HepG2 (cell line): ENCODE data around the gene C11orf71. TPM values are rescaled to one million over a fixed set of nuclear protein-coding genes. Genes with fewer than 3 reads are reported as not detected.

Source experiments
- AGO1 ChIP-seq: fragments of 200-400 bp; formaldehyde crosslinking; IDR thresholded peaks from 2 replicates; pipeline ENCODE4 v1.6.1; 2017; ENCODE audit warnings: mild to moderate bottlenecking, low read depth, low read length, moderate library complexity; ENCODE audit not compliant: poor library complexity, severe bottlenecking
- CENPT ChIP-seq: sonication (generic); formaldehyde crosslinking; IDR thresholded peaks from 2 replicates; pipeline ENCODE4 v1.8.0; 2022; ENCODE audit warnings: low read depth, mild to moderate bottlenecking, moderate library complexity, missing genetic modification reagents
- CHD4 ChIP-seq: fragments of 200-600 bp; sonication (generic); IDR thresholded peaks from 2 replicates; pipeline ENCODE4 v1.7.0; 2017; ENCODE audit warnings: mild to moderate bottlenecking, low read length, borderline replicate concordance
- ELF3 ChIP-seq: IDR thresholded peaks from 2 replicates; pipeline ENCODE4 v1.6.1; 2016; ENCODE audit warnings: missing genetic modification reagents, missing compliant biosample characterization
- ETV6 ChIP-seq: sonication (generic); formaldehyde crosslinking; conservative IDR thresholded peaks from 2 replicates; pipeline ENCODE4 v1.4.0; 2020; ENCODE audit warnings: missing genetic modification reagents
- FOSL2 ChIP-seq: sonication (generic); formaldehyde crosslinking; IDR thresholded peaks from 2 replicates; pipeline ENCODE4 v1.4.0; 2020; ENCODE audit warnings: missing genetic modification reagents
- GMEB2 ChIP-seq: IDR thresholded peaks from 2 replicates; pipeline ENCODE4 v1.6.1; 2016; ENCODE audit warnings: missing biosample characterization, missing genetic modification reagents, low read depth
- HCFC1 ChIP-seq: fragments of 150-350 bp; IDR thresholded peaks from 2 replicates; pipeline ENCODE4 v1.6.1; 2014; ENCODE audit warnings: low read depth, low read length
- KDM5A ChIP-seq: fragments of 200-600 bp; sonication (generic); IDR thresholded peaks from 2 replicates; pipeline ENCODE4 v1.7.0; 2018; ENCODE audit warnings: antibody characterized with exemption, mild to moderate bottlenecking, low read length, borderline replicate concordance
- KMT2A ChIP-seq: sonication (generic); formaldehyde crosslinking; IDR thresholded peaks from 2 replicates; pipeline ENCODE4 v1.4.0; 2020; ENCODE audit warnings: missing genetic modification reagents
- NRL ChIP-seq: sonication (generic); formaldehyde crosslinking; IDR thresholded peaks from 2 replicates; pipeline ENCODE4 v1.5.0; 2020; ENCODE audit warnings: missing genetic modification reagents, mild to moderate bottlenecking, moderate library complexity, borderline replicate concordance
- PCBP1 ChIP-seq: fragments of 200-400 bp; formaldehyde crosslinking; IDR thresholded peaks from 2 replicates; pipeline ENCODE4 v1.6.1; 2017; ENCODE audit warnings: mild to moderate bottlenecking, low read depth, low read length, borderline replicate concordance
- RCOR2 ChIP-seq: IDR thresholded peaks from 2 replicates; pipeline ENCODE4 v1.6.1; 2016; ENCODE audit warnings: missing biosample characterization, missing genetic modification reagents
- ZNF24 ChIP-seq: fragments of 450-650 bp; IDR thresholded peaks from 2 replicates; pipeline ENCODE4 v1.6.1; 2017; ENCODE audit warnings: antibody characterized with exemption, mild to moderate bottlenecking
- ZNF468 ChIP-seq: sonication (generic); formaldehyde crosslinking; IDR thresholded peaks from 2 replicates; pipeline ENCODE4 v1.8.0; 2022; ENCODE audit warnings: mild to moderate bottlenecking, moderate library complexity, missing genetic modification reagents
- ZNF513 ChIP-seq: sonication (generic); formaldehyde crosslinking; conservative IDR thresholded peaks from 2 replicates; pipeline ENCODE4 v1.5.0; 2020; ENCODE audit warnings: missing genetic modification reagents
- ZNF574 ChIP-seq: sonication (generic); formaldehyde crosslinking; IDR thresholded peaks from 2 replicates; pipeline ENCODE4 v1.4.0; 2020; ENCODE audit warnings: missing genetic modification reagents
- ZNF580 ChIP-seq: IDR thresholded peaks from 2 replicates; pipeline ENCODE4 v1.6.1; 2016; ENCODE audit warnings: low read depth, borderline replicate concordance
- ZNF713 ChIP-seq: sonication (generic); formaldehyde crosslinking; IDR thresholded peaks from 2 replicates; pipeline ENCODE4 v1.4.0; 2020; ENCODE audit warnings: mild to moderate bottlenecking, missing genetic modification reagents
- ZNF724P ChIP-seq: sonication (generic); formaldehyde crosslinking; IDR thresholded peaks from 2 replicates; pipeline ENCODE4 v1.8.0; 2022; ENCODE audit warnings: missing genetic modification reagents, borderline replicate concordance
- ZNF773 ChIP-seq: sonication (generic); formaldehyde crosslinking; IDR thresholded peaks from 2 replicates; pipeline ENCODE4 v1.4.0; 2020; ENCODE audit warnings: missing genetic modification reagents, borderline replicate concordance
- ZNF776 ChIP-seq: sonication (generic); formaldehyde crosslinking; IDR thresholded peaks from 2 replicates; pipeline ENCODE4 v1.4.0; 2020; ENCODE audit warnings: mild to moderate bottlenecking, missing genetic modification reagents
- ZZZ3 ChIP-seq: sonication (generic); formaldehyde crosslinking; IDR thresholded peaks from 2 replicates; pipeline ENCODE4 v1.4.0; 2020; ENCODE audit warnings: missing genetic modification reagents, mild to moderate bottlenecking, borderline replicate concordance
- polyA plus RNA-seq, 8 experiments: library from polyadenylated mRNA; depleted of rRNA in 3 of 8; stranded (reverse) in 7 of 8; unstranded in 1 of 8; fragments of >200 nt; fragmentation: Illumina TruSeq in 4 of 8; extraction: Trizol in 4 of 8; gene quantifications; 2 replicates each; pipeline versions ENCODE4 v1.2.1 to v1.2.3, GENCODE V29; 2011 to 2016; ENCODE audit warnings: low read depth in 4 of 8, missing spikeins in 1 of 8, mixed read lengths in 1 of 8; ENCODE audit not compliant: insufficient read depth in 1 of 8
- total RNA-seq, 5 experiments: library from RNA; depleted of rRNA; stranded (reverse); fragments of >200 nt; fragmentation: Illumina TruSeq; extraction: Trizol; gene quantifications; 2 replicates each; pipeline ENCODE4 v1.2.3, GENCODE V29; 2016; ENCODE audit warnings: low read depth in 1 of 5

C11orf71 gene
- total and polyA plus RNA-seq, 2 of the 13 experiments (the other 11 are each of a cell fraction or from before 2014, with no cell fraction given), result 7.1 to 7.8 TPM

- TF ChIP-seq ZNF574 (peak; percentile 85), GMEB2 (CRISPR knock-in tag) (peak; percentile 90), NRL (CRISPR knock-in tag) (peak; percentile 82; the same call in 1 of the 2 replicates), ZZZ3 (0 out of 2 replicates have a peak, but pooled peaks have one; percentile 22), ZNF773 (CRISPR knock-in tag) (no peak), ZNF580 (CRISPR knock-in tag) (peak; percentile 81; the same call in 1 of the 2 replicates), ZNF776 (CRISPR knock-in tag) (peak; percentile 80; the same call in 1 of the 2 replicates), KMT2A (peak; percentile 93), ETV6 (CRISPR knock-in tag) (0 out of 2 replicates have a peak, but pooled peaks have one; percentile 63), ZNF724P (CRISPR knock-in tag) (0 out of 2 replicates have a peak, but pooled peaks have one; percentile 33), ELF3 (CRISPR knock-in tag) (peak; percentile 85), CENPT (CRISPR knock-in tag) (no peak), AGO1 (peak; percentile 23), RCOR2 (CRISPR knock-in tag) (no peak), ZNF713 (CRISPR knock-in tag) (no peak; the same call in 1 of the 2 replicates), ZNF24 (no peak), HCFC1 (0 out of 2 replicates have a peak, but pooled peaks have one; percentile 13), CHD4 (no peak), ZNF468 (no peak), FOSL2 (peak; percentile 94), KDM5A (peak; percentile 57; the same call in 1 of the 2 replicates), PCBP1 (0 out of 2 replicates have a peak, but pooled peaks have one; percentile 44), ZNF513 (CRISPR knock-in tag) (0 out of 2 replicates have a peak, but pooled peaks have one; percentile 18)
These were observed at the start of gene C11orf71, which contains the start of gene RBM7 (continued) for GRCh38 chr11:114400216-114400914.
